ENCODE data around the gene FAM227A.

FAM227A gene

DNA sequence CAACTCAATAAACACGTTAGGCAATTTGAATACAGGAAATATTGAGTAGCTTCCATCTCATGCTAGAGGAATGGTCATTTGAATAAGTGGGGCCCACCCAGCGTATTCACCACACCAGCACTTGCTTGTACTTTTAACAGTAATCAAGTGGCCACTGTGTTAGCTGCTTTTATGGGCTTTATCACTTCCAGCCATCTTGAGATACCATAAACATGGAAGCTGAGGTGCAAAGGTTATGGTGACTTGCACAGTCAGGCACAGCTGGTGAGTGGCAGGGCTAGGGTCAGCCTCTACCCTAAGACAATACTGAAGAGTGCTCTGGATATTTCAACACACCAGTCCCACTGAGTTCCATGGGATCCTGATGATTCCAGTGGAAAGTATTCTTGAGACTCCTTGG, 37.9 kb upstream of the FAM227A start:
- Histone ChIP-seq H3K27me3 (ENCODE audit: low read depth, low read length) (no peaks in the 10 kb centered on the region), H4K20me1 (ENCODE audit: insufficient read depth, low read length) (no peaks in the 10 kb centered on the region), H3K9me3 (ENCODE audit: insufficient read depth, low read length) (no peaks in the 10 kb centered on the region), H2AFZ (ENCODE audit: low read depth, low read length) (no peak overlapping the region), H3K36me3 (replicated peaks; ENCODE audit: low read depth, low read length) (peaks cover 29% of the 10 kb centered on the region), H3K4me3 (ENCODE audit: low read length) (no peak overlapping the region), H3K4me2 (ENCODE audit: low read length) (no peak overlapping the region), H3K27ac (ENCODE audit: low read length) (no peak overlapping the region), H3K9ac (ENCODE audit: low read length) (no peak overlapping the region), H3K79me2 (ENCODE audit: low read length) (peaks cover 51% of the 10 kb centered on the region), H3K4me1 (ENCODE audit: low read length) (peaks cover 3% of the 10 kb centered on the region)
- no peak for TF ChIP-seq EZH2phosphoT487 (IDR thresholded peaks at IDR 0.05; ENCODE audit: low read depth)
- TF ChIP-seq CTCF (IDR thresholded peaks at IDR 0.05; ENCODE audit: low read depth, low read length) = no peak

GRCh38 chr22:38689651-38690050, 33.5 kb upstream of the FAM227A start:
- no peak overlapping the region for H3K4me2 ChIP-seq (ENCODE audit: low read length)
- peaks cover 47% of the 10 kb centered on the region for H3K36me3 ChIP-seq (replicated peaks; ENCODE audit: low read depth, low read length)
- H3K27me3 ChIP-seq (ENCODE audit: low read depth, low read length) = no peaks in the 10 kb centered on the region
- H3K9me3 ChIP-seq (ENCODE audit: insufficient read depth, low read length) = no peaks in the 10 kb centered on the region
- H3K4me1 ChIP-seq (ENCODE audit: low read length) = no peaks in the 10 kb centered on the region
- TF ChIP-seq EZH2phosphoT487 (IDR thresholded peaks at IDR 0.05; ENCODE audit: low read depth) (no peak), CTCF (IDR thresholded peaks at IDR 0.05; ENCODE audit: low read depth, low read length) (no peak)
- no peak overlapping the region for H3K4me3 ChIP-seq (ENCODE audit: low read length)
- H3K79me2 ChIP-seq (ENCODE audit: low read length) = peaks cover 15% of the 10 kb centered on the region
- H3K27ac ChIP-seq (ENCODE audit: low read length) = no peak overlapping the region
- no peaks in the 10 kb centered on the region for H4K20me1 ChIP-seq (ENCODE audit: insufficient read depth, low read length)
- no peak overlapping the region for H3K9ac ChIP-seq (ENCODE audit: low read length)
- no peak overlapping the region for H2AFZ ChIP-seq (ENCODE audit: low read depth, low read length)

GRCh38 chr22:38685761-38686160, 29.6 kb upstream of the FAM227A start:
- Histone ChIP-seq H3K27ac (ENCODE audit: low read length) (no peak overlapping the region), H3K4me1 (ENCODE audit: low read length) (peaks cover 8% of the 10 kb centered on the region), H2AFZ (ENCODE audit: low read depth, low read length) (no peak overlapping the region), H3K9me3 (ENCODE audit: insufficient read depth, low read length) (no peaks in the 10 kb centered on the region), H3K4me2 (ENCODE audit: low read length) (no peak overlapping the region), H3K9ac (ENCODE audit: low read length) (no peak overlapping the region), H4K20me1 (ENCODE audit: insufficient read depth, low read length) (0 out of 2 replicates have a peak, but pooled peaks cover 3% of the 10 kb centered on the region), H3K27me3 (ENCODE audit: low read depth, low read length) (no peaks in the 10 kb centered on the region), H3K79me2 (ENCODE audit: low read length) (peaks cover 17% of the 10 kb centered on the region), H3K36me3 (replicated peaks; ENCODE audit: low read depth, low read length) (peaks cover 53% of the 10 kb centered on the region), H3K4me3 (ENCODE audit: low read length) (no peak overlapping the region)
- TF ChIP-seq EZH2phosphoT487 (IDR thresholded peaks at IDR 0.05; ENCODE audit: low read depth) (no peak), CTCF (IDR thresholded peaks at IDR 0.05; ENCODE audit: low read depth, low read length) (no peak)

GRCh38 chr22:38684895-38685294, 28.7 kb upstream of the FAM227A start:
- Histone ChIP-seq H3K27me3 (ENCODE audit: low read depth, low read length) (no peaks in the 10 kb centered on the region), H3K4me2 (ENCODE audit: low read length) (no peak overlapping the region), H3K9ac (ENCODE audit: low read length) (no peak overlapping the region), H3K79me2 (ENCODE audit: low read length) (peaks cover 16% of the 10 kb centered on the region), H3K36me3 (replicated peaks; ENCODE audit: low read depth, low read length) (peaks cover 53% of the 10 kb centered on the region), H3K27ac (ENCODE audit: low read length) (no peak overlapping the region), H3K4me1 (ENCODE audit: low read length) (peaks cover 8% of the 10 kb centered on the region), H3K4me3 (ENCODE audit: low read length) (no peak overlapping the region), H2AFZ (ENCODE audit: low read depth, low read length) (no peak overlapping the region), H4K20me1 (ENCODE audit: insufficient read depth, low read length) (0 out of 2 replicates have a peak, but pooled peaks cover 3% of the 10 kb centered on the region), H3K9me3 (ENCODE audit: insufficient read depth, low read length) (no peaks in the 10 kb centered on the region)
- TF ChIP-seq CTCF (IDR thresholded peaks at IDR 0.05; ENCODE audit: low read depth, low read length) (no peak), EZH2phosphoT487 (IDR thresholded peaks at IDR 0.05; ENCODE audit: low read depth) (no peak)

All from OCI-LY3 (cell line).